Measurements from ENCODE around the gene CTBP2.

CTBP2 gene

DNA sequence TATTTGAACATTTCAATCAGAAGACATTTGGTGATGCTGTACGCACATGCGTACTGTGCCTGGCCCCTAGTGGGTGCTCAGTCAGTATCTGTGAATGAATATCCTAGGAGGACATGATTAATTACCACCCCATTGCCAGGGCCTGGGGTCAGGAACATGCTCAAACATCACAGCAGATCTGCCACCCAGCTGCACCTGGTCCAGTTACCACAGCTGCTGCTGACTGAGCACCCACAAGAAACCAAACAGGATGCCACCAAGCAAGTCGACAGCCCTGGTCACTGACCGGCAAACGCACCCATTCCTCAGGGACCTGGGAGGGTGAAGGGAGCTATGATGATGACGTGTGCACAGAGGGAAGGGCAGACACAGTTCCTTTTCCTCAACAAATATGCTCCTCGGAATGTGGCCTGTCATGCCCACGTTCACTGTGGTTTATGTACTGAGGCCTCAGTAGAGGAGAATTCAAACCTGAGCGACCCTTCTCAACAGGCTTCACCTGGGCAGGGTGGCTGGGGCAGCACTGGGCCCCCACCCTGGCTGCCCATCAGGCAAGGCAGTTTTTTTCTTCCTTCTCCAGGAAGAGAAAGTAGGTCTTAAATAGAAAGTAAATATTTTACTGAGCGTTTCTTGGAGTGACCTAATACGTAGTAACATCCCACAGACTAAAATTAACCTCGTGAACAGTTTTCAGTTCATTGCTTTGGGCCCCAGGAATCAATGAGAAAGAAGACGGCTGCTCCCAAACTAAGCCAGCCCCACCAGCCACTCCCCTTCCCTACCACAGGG lies 13.4 kb downstream of the CTBP2 start:
- TF ChIP-seq TEAD4 (IDR thresholded peaks at IDR 0.05): peak; percentile 40; the same call in 1 of the 2 replicates
- TF ChIP-seq, protein P1, sequence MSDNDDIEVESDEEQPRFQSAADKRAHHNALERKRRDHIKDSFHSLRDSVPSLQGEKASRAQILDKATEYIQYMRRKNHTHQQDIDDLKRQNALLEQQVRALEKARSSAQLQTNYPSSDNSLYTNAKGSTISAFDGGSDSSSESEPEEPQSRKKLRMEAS (IDR thresholded peaks at IDR 0.05): 0 out of 2 replicates have a peak, but pooled peaks have one; percentile 13
- TF ChIP-seq RAD21 (IDR thresholded peaks at IDR 0.05; ENCODE audit: low read depth): no peak

DNA sequence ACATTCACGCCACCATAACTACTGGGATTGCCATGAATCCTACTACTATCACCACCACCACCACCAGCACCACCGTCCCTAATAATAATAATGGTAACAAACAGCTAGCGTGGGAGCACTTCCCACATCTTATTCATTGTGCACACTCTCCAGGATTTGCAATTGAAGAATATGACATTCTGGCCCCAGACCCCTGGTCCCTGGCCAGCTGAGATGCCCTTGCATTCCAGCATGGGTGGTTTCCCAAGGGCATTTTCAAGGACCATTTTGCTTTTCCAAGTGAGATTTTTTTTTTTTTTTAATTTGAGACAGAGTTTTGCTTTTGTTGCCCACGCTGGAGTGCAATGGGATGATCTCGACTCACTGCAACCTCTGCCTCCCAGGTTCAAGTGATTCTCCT lies 14.7 kb downstream of the CTBP2 start:
- TF ChIP-seq EGR1 (IDR thresholded peaks at IDR 0.05) (no peak), EP300 (IDR thresholded peaks at IDR 0.05; ENCODE audit: borderline replicate concordance) (no peak), FOXM1 (IDR thresholded peaks at IDR 0.05; ENCODE audit: borderline replicate concordance, low read depth) (no peak), RAD21 (IDR thresholded peaks at IDR 0.05; ENCODE audit: low read depth) (no peak), CEBPB (IDR thresholded peaks at IDR 0.05) (no peak), TEAD4 (IDR thresholded peaks at IDR 0.05) (no peak), TCF12 (IDR thresholded peaks at IDR 0.05; ENCODE audit: low read depth) (no peak), TAF1 (IDR thresholded peaks at IDR 0.05; ENCODE audit: low read depth) (no peak), CREB1 (IDR thresholded peaks at IDR 0.05; ENCODE audit: low read depth) (no peak), NFIC (IDR thresholded peaks at IDR 0.05) (no peak), ZBTB7A (IDR thresholded peaks at IDR 0.05; ENCODE audit: low read depth) (no peak), REST (IDR thresholded peaks at IDR 0.05; ENCODE audit: low read depth) (no peak), YY1 (IDR thresholded peaks at IDR 0.05; ENCODE audit: low read depth) (no peak)
- TF ChIP-seq, protein P1 (IDR thresholded peaks at IDR 0.05): no peak
- TF ChIP-seq, protein P2, sequence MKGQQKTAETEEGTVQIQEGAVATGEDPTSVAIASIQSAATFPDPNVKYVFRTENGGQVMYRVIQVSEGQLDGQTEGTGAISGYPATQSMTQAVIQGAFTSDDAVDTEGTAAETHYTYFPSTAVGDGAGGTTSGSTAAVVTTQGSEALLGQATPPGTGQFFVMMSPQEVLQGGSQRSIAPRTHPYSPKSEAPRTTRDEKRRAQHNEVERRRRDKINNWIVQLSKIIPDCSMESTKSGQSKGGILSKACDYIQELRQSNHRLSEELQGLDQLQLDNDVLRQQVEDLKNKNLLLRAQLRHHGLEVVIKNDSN (IDR thresholded peaks at IDR 0.05): no peak

DNA sequence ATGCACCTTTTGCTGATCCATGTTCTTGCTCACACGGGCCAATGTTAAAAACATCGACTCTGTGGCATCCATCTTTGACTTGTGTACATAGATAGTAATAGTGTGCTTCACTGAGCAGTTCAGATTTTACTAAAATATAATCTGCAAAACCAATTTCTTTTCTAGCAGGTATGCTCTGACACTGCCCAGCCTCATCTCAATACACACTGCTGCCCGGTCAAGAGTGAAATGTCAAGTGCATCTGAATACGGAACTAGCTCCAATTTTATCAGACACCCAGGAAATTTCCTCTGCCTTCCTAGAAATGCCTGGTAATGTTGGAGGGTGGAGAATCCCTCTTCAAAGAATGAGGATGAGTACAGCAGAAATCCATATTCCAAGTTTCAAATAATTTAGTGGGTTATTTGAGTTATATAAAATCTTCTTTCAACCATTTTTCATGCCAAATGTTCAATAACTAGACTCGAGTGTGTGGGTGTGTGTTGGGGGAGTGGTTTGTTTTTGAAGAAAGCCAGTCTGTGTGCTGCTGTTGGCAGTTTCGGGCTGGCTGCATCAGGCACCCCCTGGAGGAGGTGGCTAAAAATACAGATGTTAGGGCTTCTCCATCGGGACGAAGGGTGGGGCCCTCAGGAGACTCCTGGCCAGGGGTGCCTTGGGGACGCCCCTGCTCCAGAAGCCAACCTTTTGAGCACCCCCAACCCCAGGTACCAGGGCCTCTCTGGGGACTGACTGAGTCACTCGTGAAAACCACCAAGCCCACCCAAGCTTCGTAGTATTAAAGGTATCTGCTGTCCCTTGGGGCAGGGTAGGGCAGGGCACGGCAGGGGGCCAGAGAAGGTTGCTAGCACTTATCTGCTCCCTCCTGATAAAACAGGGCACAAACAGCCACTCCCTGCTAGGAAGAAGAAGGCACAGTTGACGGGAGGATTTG lies 15.4 kb downstream of the CTBP2 start:
- TF ChIP-seq EP300 (IDR thresholded peaks at IDR 0.05; ENCODE audit: borderline replicate concordance) (no peak), TEAD4 (IDR thresholded peaks at IDR 0.05) (no peak), RAD21 (IDR thresholded peaks at IDR 0.05; ENCODE audit: low read depth) (peak; percentile 66), REST (IDR thresholded peaks at IDR 0.05; ENCODE audit: low read depth) (no peak), EGR1 (IDR thresholded peaks at IDR 0.05) (peak; percentile 63; the same call in 1 of the 2 replicates), YY1 (IDR thresholded peaks at IDR 0.05; ENCODE audit: low read depth) (0 out of 2 replicates have a peak, but pooled peaks have one; percentile 20), TCF12 (IDR thresholded peaks at IDR 0.05; ENCODE audit: low read depth) (peak; percentile 45; the same call in 1 of the 2 replicates)
- TF ChIP-seq, protein P1 (IDR thresholded peaks at IDR 0.05): no peak

DNA sequence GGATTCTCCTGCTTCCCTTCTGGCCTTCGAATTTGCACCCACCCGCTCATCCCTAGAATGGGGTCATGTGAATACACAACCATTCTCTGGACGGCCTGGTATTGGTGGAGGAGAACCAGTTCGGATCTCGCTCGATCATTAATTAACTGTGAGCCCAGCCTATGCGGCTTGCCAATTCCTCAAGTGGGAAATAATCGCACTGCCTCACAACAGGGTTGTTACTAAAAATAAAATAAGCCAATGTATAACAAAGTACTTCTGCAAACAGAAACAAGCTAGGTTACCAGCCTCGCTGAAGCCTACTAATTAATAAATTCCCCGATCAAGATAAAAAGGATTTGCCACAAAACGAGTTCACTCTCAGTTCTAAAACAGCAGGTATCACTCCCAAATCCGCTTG lies 16.2 kb downstream of the CTBP2 start:
- TF ChIP-seq CEBPB (IDR thresholded peaks at IDR 0.05) (no peak), NFIC (IDR thresholded peaks at IDR 0.05) (no peak), TEAD4 (IDR thresholded peaks at IDR 0.05) (no peak), TCF12 (IDR thresholded peaks at IDR 0.05; ENCODE audit: low read depth) (no peak), ZBTB7A (IDR thresholded peaks at IDR 0.05; ENCODE audit: low read depth) (no peak), EGR1 (IDR thresholded peaks at IDR 0.05) (no peak), CREB1 (IDR thresholded peaks at IDR 0.05; ENCODE audit: low read depth) (no peak), TAF1 (IDR thresholded peaks at IDR 0.05; ENCODE audit: low read depth) (no peak), REST (IDR thresholded peaks at IDR 0.05; ENCODE audit: low read depth) (no peak), EP300 (IDR thresholded peaks at IDR 0.05; ENCODE audit: borderline replicate concordance) (no peak), YY1 (IDR thresholded peaks at IDR 0.05; ENCODE audit: low read depth) (no peak)

Measured in Ishikawa (cell line).